WI38 (cell line): ENCODE measurements around the gene PRDM12.

Experiments used
- H3K4me3 ChIP-seq: 2 replicates; pipeline ENCODE4 v1.5.1; 2011; ENCODE audit warnings: low read depth, mild to moderate bottlenecking, control low read depth, low read length
- TF ChIP-seq, protein P1 (sequence below): IDR thresholded peaks from 2 replicates; pipeline ENCODE4 v1.5.1; 2012; ENCODE audit warnings: low read depth, mild to moderate bottlenecking, control low read depth, low read length

Gene PRDM12

DNA sequence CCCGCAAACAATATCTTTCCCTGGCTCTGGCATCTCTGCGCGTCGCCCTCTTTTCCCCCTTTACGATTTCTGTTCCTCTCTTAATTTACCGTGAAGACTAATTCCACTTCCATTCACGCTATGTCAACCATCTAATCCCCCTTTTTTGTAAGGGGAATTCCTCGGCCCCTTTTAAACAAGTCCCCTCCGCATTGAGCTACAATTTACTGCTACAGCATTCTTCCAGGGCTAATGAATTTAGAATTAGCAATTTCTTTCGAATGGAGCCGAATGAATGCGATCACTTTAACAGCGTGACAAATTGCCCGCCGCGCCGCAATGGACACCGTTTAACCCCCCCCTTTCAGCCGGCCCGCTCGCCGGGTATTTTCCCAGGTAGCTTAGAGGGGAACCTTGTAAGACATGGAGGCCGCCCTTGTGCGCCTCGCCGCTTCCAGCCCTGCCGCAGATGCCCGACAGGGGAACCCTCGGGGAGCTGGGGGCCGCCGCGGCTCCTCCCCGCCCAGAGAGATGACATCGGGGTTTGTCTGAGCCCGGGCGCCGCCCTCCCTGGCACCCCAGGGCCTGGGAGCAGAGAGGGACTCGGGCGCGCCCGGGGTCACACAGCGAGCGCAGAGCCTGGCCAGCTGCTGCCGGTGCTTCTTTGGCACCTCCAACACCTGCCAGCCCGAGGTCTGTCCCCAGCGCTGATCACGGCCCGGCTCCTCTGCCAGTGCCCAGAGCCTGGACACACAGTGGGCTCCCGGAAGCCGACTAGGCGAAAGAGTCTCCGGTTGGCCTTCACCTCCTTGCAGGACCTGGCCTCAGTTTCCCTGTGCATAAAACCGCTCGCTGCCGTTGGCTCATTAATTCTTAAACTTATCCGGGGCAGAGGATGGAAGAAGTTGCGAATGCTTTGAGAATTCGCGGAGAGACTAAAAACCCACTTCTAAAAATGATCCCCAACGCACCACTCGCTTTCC lies 1.3 kb downstream of the PRDM12 start:
- TF ChIP-seq, protein P1, sequence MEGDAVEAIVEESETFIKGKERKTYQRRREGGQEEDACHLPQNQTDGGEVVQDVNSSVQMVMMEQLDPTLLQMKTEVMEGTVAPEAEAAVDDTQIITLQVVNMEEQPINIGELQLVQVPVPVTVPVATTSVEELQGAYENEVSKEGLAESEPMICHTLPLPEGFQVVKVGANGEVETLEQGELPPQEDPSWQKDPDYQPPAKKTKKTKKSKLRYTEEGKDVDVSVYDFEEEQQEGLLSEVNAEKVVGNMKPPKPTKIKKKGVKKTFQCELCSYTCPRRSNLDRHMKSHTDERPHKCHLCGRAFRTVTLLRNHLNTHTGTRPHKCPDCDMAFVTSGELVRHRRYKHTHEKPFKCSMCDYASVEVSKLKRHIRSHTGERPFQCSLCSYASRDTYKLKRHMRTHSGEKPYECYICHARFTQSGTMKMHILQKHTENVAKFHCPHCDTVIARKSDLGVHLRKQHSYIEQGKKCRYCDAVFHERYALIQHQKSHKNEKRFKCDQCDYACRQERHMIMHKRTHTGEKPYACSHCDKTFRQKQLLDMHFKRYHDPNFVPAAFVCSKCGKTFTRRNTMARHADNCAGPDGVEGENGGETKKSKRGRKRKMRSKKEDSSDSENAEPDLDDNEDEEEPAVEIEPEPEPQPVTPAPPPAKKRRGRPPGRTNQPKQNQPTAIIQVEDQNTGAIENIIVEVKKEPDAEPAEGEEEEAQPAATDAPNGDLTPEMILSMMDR = no peak
- H3K4me3 ChIP-seq = no peak overlapping the region

DNA sequence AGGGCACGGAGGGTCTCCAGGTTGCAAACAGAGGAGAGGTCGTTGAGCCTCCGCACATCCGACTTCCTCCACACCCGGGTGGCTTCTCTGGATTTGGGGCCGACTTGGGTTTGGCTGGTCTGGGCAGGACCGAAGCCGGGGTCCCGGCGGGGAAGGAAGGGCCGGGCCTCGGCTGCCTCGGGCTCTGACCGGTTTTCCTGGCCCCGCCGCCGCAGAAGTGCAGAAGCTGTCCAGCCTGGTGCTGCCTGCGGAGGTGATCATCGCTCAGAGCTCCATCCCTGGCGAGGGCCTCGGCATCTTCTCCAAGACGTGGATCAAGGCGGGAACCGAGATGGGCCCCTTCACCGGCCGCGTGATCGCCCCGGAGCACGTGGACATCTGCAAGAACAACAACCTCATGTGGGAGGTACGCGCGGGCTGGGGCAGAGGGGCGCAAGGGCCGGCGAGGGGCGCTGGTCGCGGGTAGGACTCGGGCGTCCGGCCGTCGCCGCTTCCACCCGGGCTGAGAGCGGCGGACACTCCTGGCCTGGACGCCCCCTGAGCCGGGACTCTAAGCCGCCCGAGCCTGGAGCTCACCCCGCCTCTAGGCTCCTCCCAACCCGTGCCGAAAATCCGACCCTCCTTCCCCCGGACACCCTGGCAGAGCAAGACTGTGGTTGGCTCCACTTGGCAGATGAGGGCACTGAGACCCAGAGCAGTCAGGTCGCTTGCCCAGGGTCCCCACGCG lies 2.2 kb downstream of the PRDM12 start:
- H3K4me3 ChIP-seq = no peak overlapping the region
- TF ChIP-seq, protein P1 = no peak

DNA sequence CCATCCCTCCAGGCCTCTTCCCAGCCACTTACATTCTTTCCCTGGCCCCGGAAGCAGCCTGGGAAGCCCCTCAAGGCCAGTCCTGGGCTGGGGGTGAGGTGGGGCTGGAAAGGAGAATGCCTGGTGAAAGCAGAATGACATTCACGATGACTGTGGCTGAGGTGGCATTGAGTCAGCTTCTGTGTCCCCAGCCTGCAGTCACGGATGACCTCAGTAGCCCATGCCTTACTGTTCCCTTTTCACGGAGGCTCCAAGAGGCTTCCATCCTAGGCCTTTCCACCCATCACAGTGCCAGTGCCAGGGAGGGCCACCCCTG lies 2.7 kb downstream of the PRDM12 start:
- H3K4me3 ChIP-seq = no peak overlapping the region

DNA sequence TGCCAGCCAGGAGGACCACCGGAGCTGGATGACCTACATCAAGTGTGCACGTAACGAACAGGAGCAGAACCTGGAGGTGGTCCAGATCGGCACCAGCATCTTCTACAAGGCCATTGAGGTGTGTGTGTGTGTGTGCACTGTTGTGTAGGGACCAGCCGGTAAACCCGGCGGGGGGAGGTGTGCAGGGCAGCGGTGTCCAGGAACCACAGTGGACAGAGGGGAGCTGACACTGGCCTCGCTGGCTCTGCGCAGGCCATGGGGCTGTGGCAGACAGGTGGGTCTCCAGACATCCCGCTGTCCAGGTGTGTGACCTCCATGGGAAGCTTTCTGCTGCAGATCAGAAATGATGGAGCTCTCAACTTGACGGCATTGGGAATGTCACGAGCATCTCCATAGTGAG lies 3.8 kb downstream of the PRDM12 start:
- TF ChIP-seq, protein P1 = no peak
- H3K4me3 ChIP-seq = no peak overlapping the region

More for the DNA sequence above, 2.7 kb downstream of the PRDM12 start:
- TF ChIP-seq, protein P1 = no peak

DNA sequence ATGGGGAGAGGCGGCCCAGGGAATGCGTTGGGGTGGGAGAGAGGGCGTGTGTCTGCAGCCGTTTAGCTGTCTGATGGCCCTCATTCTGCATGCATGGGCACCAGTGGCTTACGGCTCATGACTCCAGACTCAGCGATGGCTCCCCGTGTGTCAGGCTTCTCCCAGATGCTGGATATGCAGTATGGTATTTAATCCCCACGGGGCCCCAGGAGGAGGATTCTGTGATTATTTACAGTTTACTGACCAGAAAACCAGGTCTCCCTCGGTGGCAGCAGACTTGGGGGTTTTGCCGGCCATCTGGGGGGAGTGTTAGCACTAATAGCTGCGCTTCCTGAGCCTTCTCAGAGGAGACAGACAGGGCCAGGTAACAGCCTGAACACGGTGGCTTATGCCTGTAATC lies 4.3 kb downstream of the PRDM12 start:
- no peak overlapping the region for H3K4me3 ChIP-seq
- TF ChIP-seq, protein P1 = no peak

DNA sequence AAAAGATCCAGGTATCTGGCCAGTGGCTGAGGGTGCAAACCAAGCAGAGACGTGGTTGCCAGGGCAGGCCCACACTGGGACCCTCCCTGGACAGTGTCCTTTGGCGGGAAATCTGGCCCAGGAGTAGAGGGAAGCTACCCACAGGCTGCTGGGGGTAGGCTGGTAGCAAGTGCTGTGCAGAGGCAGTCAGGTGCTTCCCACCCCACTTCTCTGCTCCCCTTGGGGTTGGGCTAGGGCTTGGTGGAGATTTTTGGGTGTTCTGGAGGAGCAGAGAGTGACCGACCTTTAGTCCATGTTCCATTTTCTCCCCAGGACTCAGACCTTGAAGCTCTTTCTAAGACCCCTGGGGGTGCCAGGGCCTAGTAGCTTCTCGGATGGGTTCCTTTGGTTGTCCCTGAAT lies 5.6 kb downstream of the PRDM12 start:
- TF ChIP-seq, protein P1 = no peak
- no peak overlapping the region for H3K4me3 ChIP-seq

DNA sequence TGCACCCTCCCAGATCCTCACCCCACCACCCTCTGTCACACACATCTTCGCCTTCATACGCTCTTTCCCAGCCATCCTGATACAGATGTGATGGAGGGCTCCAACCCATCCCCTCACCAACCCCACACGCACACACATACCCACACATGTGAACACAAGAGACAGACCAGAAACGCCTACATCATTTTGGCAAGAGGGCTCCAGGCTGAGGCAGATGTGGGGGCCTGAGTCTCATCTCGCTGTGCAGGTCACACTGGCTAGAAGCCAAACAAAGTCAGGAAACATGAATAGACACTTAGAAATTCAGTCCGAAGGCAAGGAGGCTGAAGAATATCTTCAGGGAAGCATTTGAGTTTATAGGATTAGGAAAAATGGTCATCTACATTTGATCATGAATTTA lies 6.2 kb downstream of the PRDM12 start:
- TF ChIP-seq, protein P1 = no peak
- H3K4me3 ChIP-seq = no peak overlapping the region
